Esophagus squamous epithelium (tissue), 4 donors: ENCODE measurements around the gene FBXO42.

Experiments
- POLR2A ChIP-seq, 4 donors: fragments of 450-650 bp; IDR thresholded peaks; one replicate each; pipeline ENCODE4 v1.6.1; 2017; ENCODE audit warnings: antibody characterized with exemption in 4 of 4, mild to moderate bottlenecking in 4 of 4, moderate library complexity in 3 of 4
- TF ChIP-seq, protein P1 (sequence below), 6 experiments: fragments of 450-650 bp in 4 of 6; fragments of 200-600 bp in 2 of 6; sonication (generic) in 2 of 6; IDR thresholded peaks; one replicate each; pipeline ENCODE4 v1.5.1; 2016 to 2019; ENCODE audit warnings: antibody characterized with exemption in 6 of 6, mild to moderate bottlenecking in 4 of 6, moderate library complexity in 4 of 6

DNA sequence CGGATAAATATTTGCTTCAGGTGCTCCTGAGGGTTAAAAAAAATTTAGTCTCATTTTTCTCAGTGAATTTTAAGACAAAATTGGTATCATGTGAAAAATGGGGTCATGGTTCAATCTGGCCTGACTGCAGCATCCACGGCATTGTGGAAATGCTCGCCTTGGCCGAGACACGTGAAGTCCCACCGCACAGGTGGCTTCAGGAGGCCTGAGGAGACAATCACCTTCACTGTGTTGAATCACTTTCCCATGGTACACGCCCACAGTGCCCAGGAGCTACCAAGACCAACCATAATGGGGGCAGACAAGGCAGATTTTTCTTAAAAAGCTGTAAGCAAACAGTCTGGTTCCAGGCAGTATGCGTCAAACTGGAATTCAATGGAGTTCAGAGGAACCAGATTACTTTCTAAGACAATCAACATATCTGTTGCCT, 104.3 kb downstream of the FBXO42 start:
- TF ChIP-seq, protein P1, sequence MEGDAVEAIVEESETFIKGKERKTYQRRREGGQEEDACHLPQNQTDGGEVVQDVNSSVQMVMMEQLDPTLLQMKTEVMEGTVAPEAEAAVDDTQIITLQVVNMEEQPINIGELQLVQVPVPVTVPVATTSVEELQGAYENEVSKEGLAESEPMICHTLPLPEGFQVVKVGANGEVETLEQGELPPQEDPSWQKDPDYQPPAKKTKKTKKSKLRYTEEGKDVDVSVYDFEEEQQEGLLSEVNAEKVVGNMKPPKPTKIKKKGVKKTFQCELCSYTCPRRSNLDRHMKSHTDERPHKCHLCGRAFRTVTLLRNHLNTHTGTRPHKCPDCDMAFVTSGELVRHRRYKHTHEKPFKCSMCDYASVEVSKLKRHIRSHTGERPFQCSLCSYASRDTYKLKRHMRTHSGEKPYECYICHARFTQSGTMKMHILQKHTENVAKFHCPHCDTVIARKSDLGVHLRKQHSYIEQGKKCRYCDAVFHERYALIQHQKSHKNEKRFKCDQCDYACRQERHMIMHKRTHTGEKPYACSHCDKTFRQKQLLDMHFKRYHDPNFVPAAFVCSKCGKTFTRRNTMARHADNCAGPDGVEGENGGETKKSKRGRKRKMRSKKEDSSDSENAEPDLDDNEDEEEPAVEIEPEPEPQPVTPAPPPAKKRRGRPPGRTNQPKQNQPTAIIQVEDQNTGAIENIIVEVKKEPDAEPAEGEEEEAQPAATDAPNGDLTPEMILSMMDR (IDR thresholded peaks at IDR 0.05): no peak
- no peak for TF ChIP-seq POLR2A (IDR thresholded peaks at IDR 0.05)
